ENCODE results near the gene WDR55.
A peak's percentile ranks its signal among the peaks of the same experiment; 100 is the strongest.

DNA sequence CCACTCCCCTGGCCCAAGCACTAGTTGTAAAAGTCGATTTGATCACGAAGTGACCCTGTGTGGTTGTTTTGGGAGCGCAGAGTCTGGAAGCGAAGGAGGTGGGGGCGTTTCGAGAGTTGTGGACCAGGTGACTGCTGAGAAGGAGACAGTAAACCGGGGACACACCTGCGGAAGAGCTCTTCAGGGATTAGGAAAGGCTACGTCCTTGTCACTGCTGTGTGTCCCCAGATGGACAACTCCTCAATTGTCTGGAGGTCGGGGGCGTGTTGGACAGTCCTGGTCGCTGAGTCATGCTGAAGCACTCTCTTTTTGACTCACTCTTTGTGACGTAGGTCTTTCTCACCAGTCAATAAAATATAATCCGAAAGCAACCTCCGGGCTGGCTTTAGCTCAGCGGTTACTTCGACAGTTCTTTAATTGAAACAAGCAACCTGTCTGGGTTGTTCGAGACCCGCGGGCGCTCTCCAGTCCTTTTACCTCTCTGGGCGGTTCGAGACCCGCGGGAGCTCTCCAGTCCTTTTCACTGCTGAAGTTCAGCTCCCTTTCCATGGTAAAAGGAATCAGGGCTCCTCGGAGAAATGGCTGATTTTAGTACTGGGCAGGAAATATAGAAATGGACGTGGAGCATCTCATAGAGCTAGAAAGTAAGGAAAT lies 46.3 kb downstream of the WDR55 start:
- peak; percentile 35 to 77 (median 64) for TF ChIP-seq POLR2AphosphoS5 (IDR thresholded peaks at IDR 0.05)
- TF ChIP-seq, protein P1, sequence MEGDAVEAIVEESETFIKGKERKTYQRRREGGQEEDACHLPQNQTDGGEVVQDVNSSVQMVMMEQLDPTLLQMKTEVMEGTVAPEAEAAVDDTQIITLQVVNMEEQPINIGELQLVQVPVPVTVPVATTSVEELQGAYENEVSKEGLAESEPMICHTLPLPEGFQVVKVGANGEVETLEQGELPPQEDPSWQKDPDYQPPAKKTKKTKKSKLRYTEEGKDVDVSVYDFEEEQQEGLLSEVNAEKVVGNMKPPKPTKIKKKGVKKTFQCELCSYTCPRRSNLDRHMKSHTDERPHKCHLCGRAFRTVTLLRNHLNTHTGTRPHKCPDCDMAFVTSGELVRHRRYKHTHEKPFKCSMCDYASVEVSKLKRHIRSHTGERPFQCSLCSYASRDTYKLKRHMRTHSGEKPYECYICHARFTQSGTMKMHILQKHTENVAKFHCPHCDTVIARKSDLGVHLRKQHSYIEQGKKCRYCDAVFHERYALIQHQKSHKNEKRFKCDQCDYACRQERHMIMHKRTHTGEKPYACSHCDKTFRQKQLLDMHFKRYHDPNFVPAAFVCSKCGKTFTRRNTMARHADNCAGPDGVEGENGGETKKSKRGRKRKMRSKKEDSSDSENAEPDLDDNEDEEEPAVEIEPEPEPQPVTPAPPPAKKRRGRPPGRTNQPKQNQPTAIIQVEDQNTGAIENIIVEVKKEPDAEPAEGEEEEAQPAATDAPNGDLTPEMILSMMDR (IDR thresholded peaks at IDR 0.05): no peak
- TF ChIP-seq POLR2A (IDR thresholded peaks at IDR 0.05): peak in 1 of 2 donors; percentile 8
- TF ChIP-seq EP300 (IDR thresholded peaks at IDR 0.05): no peak

All from sigmoid colon (tissue), 4 donors.